HCT116 (cell line): ENCODE measurements around the gene SRSF2. TPM values are rescaled to one million over a fixed set of nuclear protein-coding genes. Genes with fewer than 3 reads are reported as not detected.
A peak's percentile ranks its signal among the peaks of the same experiment; 100 is the strongest.

Experiments
- ATAC-seq: fragments of 200-7000 bp; cut with Tn5 transposase; 2 replicates; pipeline ENCODE4 v1.9.1; 2020; ENCODE audit warnings: mild to moderate bottlenecking, moderate library complexity
- BruUV-seq: library from RNA; stranded (reverse); fragments of 400-500 nt; replicated peaks from 2 replicates; lab custom pipeline; 2021; lab: Mats Ljungman, UMichigan
- CTCF ChIA-PET: fragments of 300-600 bp; sonication (Branson Sonifier 250); formaldehyde crosslinking; loops from one replicate; lab custom pipeline; 2021; ENCODE audit warnings: antibody characterized with exemption; lab: Charles Lee
- POLR2A ChIA-PET: fragments of 300-600, 350-600 bp; sonication (Branson Sonifier 250); formaldehyde crosslinking; loops from one replicate; lab custom pipeline; 2021; ENCODE audit warnings: antibody characterized with exemption; lab: Charles Lee
- RAD21 ChIA-PET, 2 experiments: fragments of 300-600 bp; sonication (Branson Sonifier 250); formaldehyde crosslinking; loops; one replicate each; lab custom pipeline; 2023; ENCODE audit warnings: low total read pairs in 2 of 2; ENCODE audit not compliant: uncharacterized antibody in 2 of 2, unreplicated experiment in 2 of 2, low non-redundant PET in 1 of 2; lab: Charles Lee
- DNase-seq: peaks from one replicate; pipeline ENCODE4 v3.0.0-alpha.2; 2010; ENCODE audit warnings: low read depth, low spot score
- H2AFZ ChIP-seq: fragments of 200-600 bp; shearing (Covaris generic), sonication (generic); 2 replicates; pipeline ENCODE4 v1.6.1; 2017; ENCODE audit warnings: low read depth, mixed run types, mixed read lengths, antibody characterized with exemption, low read length; ENCODE audit not compliant: poor library complexity, severe bottlenecking
- H3K27ac ChIP-seq: 2 replicates; pipeline ENCODE4 v1.5.1; 2012; ENCODE audit warnings: low read depth, low read length
- H3K27me3 ChIP-seq: fragments of 200-600 bp; sonication (generic); 2 replicates; pipeline ENCODE4 v1.6.1; 2016; ENCODE audit warnings: mixed run types, low read length, mixed read lengths; ENCODE audit not compliant: insufficient read depth
- H3K36me3 ChIP-seq, 2 experiments: fragments of 200-500 bp in 1 of 2; fragments of 200-600 bp in 1 of 2; sonication (Bioruptor generic) in 1 of 2; sonication (generic) in 1 of 2; 2 replicates each; pipeline versions ENCODE4 v1.5.1 to v1.6.1; 2014 to 2016; ENCODE audit warnings: low read length in 2 of 2, inconsistent platforms in 1 of 2, mixed read lengths in 1 of 2, mixed run types in 1 of 2; ENCODE audit not compliant: insufficient read depth in 2 of 2, control insufficient read depth in 1 of 2
- H3K4me1 ChIP-seq, 2 experiments: fragments of 200-600 bp in 1 of 2; sonication (generic) in 1 of 2; 2 replicates each; pipeline versions ENCODE4 v1.5.1 to v1.6.1; 2012 to 2017; ENCODE audit warnings: low read length in 2 of 2, inconsistent platforms in 1 of 2, mild to moderate bottlenecking in 1 of 2, mixed read lengths in 1 of 2, mixed run types in 1 of 2, moderate library complexity in 1 of 2; ENCODE audit not compliant: insufficient read depth in 2 of 2, control insufficient read depth in 1 of 2
- H3K4me2 ChIP-seq: fragments of 200-600 bp; sonication (generic); 2 replicates; pipeline ENCODE4 v1.6.1; 2017; ENCODE audit warnings: mixed run types, low read length, mixed read lengths
- H3K4me3 ChIP-seq, 2 experiments: fragments of 200-600 bp in 1 of 2; sonication (generic) in 1 of 2; replicated peaks in 1 of 2; 2 replicates each; pipeline ENCODE4 v1.5.1; 2011 to 2016; ENCODE audit warnings: low read length in 2 of 2, control low read depth in 1 of 2, low read depth in 1 of 2, mild to moderate bottlenecking in 1 of 2, mixed read lengths in 1 of 2, mixed run types in 1 of 2
- H3K79me2 ChIP-seq: fragments of 200-600 bp; sonication (generic); 2 replicates; pipeline ENCODE4 v1.6.1; 2017; ENCODE audit warnings: mild to moderate bottlenecking, mixed run types, low read length, moderate library complexity, mixed read lengths; ENCODE audit not compliant: insufficient read depth
- H3K9ac ChIP-seq: fragments of 200-600 bp; sonication (generic); 2 replicates; pipeline ENCODE4 v1.6.1; 2016; ENCODE audit warnings: low read length, mixed read lengths
- H3K9me2 ChIP-seq: fragments of 200-600 bp; sonication (generic), shearing (Covaris generic); 2 replicates; pipeline ENCODE4 v1.6.1; 2017; ENCODE audit warnings: mixed run types, mild to moderate bottlenecking, moderate library complexity; ENCODE audit not compliant: insufficient read depth
- H3K9me3 ChIP-seq, 2 experiments: fragments of 200-500 bp in 1 of 2; fragments of 200-600 bp in 1 of 2; sonication (Bioruptor generic) in 1 of 2; sonication (generic) in 1 of 2; 2 replicates each; pipeline ENCODE4 v1.6.1; 2014 to 2017; ENCODE audit warnings: low read length in 2 of 2, mixed read lengths in 2 of 2, inconsistent platforms in 1 of 2, low read depth in 1 of 2, mild to moderate bottlenecking in 1 of 2, mixed run types in 1 of 2, moderate library complexity in 1 of 2; ENCODE audit not compliant: control insufficient read depth in 1 of 2, insufficient read depth in 1 of 2
- H4K20me1 ChIP-seq: fragments of 200-600 bp; sonication (generic), shearing (Covaris generic); 2 replicates; pipeline ENCODE4 v1.6.1; 2017; ENCODE audit warnings: mixed run types, mild to moderate bottlenecking, moderate library complexity; ENCODE audit not compliant: insufficient read depth
- CEBPB ChIP-seq: IDR thresholded peaks from 2 replicates; pipeline ENCODE4 v1.6.1; 2012; ENCODE audit warnings: low read depth
- EZH2phosphoT487 ChIP-seq: fragments of 200-600 bp; IDR thresholded peaks from 2 replicates; pipeline ENCODE4 v1.6.1; 2018; ENCODE audit warnings: antibody characterized with exemption, borderline replicate concordance
- JUND ChIP-seq: IDR thresholded peaks from 2 replicates; pipeline ENCODE4 v1.6.1; 2012
- POLR2AphosphoS5 ChIP-seq: IDR thresholded peaks from 2 replicates; pipeline ENCODE4 v1.6.1; 2011; ENCODE audit warnings: mild to moderate bottlenecking, low read depth, low read length, moderate library complexity
- intact Hi-C: fragments of 100-400 bp; cut with micrococcal nuclease; formaldehyde crosslinking; loops from 2 replicates; pipeline ENCODE4 v1.10.0; 2022
- total RNA-seq: library from RNA; stranded (reverse); gene quantifications from one replicate; pipeline ENCODE4 v1.2.1, GENCODE V29; 2021; ENCODE audit not compliant: unreplicated experiment
- TF ChIP-seq, protein P1 (sequence below): IDR thresholded peaks from 2 replicates; pipeline ENCODE4 v1.6.1; 2012; ENCODE audit warnings: low read depth
- TF ChIP-seq, protein P2 (sequence below): IDR thresholded peaks from 2 replicates; pipeline ENCODE4 v1.6.1; 2011; ENCODE audit warnings: mild to moderate bottlenecking, low read length, moderate library complexity; ENCODE audit not compliant: insufficient replicate concordance; ENCODE audit errors: extremely low read depth

The SRSF2 gene
- total RNA-seq, 1 experiment from 2014 or later = 422 TPM

GRCh38 chr17:76687298-76688164 lies 49.6 kb downstream of the SRSF2 start:
- Histone ChIP-seq H3K36me3 (0 out of 4 replicates have a peak, but pooled peaks cover 0 to 2% of the 10 kb centered on the region in 2 experiments), H3K27me3 (no peaks in the 10 kb centered on the region), H3K27ac (peak overlapping the region; percentile 62), H3K4me3 (peak overlapping the region in 1 of 2 experiments; percentile 44; a peak in 1 of 4 replicates), H2AFZ (no peak overlapping the region), H3K4me1 (peaks cover 22 to 24% of the 10 kb centered on the region in 2 experiments), H3K79me2 (no peaks in the 10 kb centered on the region), H4K20me1 (no peaks in the 10 kb centered on the region), H3K4me2 (peak overlapping the region; percentile 81), H3K9me2 (no peaks in the 10 kb centered on the region), H3K9me3 (no peaks in the 10 kb centered on the region), H3K9ac (0 out of 2 replicates have a peak overlapping the region, but pooled peaks have one; percentile 39)
- RAD21 ChIA-PET = no interaction called here
- ATAC-seq = no peak
- CTCF ChIA-PET = interaction anchor here (1.2 kb wide), 1 partner anchor 63 kb away, joined by 4 read pairs; no protein-coding TSS in a partner anchor
- intact Hi-C loops = no loop called here
- DNase-seq = no peak
- BruUV-seq = no TSS peak
- TF ChIP-seq, protein P1, sequence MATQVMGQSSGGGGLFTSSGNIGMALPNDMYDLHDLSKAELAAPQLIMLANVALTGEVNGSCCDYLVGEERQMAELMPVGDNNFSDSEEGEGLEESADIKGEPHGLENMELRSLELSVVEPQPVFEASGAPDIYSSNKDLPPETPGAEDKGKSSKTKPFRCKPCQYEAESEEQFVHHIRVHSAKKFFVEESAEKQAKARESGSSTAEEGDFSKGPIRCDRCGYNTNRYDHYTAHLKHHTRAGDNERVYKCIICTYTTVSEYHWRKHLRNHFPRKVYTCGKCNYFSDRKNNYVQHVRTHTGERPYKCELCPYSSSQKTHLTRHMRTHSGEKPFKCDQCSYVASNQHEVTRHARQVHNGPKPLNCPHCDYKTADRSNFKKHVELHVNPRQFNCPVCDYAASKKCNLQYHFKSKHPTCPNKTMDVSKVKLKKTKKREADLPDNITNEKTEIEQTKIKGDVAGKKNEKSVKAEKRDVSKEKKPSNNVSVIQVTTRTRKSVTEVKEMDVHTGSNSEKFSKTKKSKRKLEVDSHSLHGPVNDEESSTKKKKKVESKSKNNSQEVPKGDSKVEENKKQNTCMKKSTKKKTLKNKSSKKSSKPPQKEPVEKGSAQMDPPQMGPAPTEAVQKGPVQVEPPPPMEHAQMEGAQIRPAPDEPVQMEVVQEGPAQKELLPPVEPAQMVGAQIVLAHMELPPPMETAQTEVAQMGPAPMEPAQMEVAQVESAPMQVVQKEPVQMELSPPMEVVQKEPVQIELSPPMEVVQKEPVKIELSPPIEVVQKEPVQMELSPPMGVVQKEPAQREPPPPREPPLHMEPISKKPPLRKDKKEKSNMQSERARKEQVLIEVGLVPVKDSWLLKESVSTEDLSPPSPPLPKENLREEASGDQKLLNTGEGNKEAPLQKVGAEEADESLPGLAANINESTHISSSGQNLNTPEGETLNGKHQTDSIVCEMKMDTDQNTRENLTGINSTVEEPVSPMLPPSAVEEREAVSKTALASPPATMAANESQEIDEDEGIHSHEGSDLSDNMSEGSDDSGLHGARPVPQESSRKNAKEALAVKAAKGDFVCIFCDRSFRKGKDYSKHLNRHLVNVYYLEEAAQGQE = no peak
- TF ChIP-seq POLR2AphosphoS5 = no peak
- TF ChIP-seq EZH2phosphoT487 = no peak
- TF ChIP-seq JUND = no peak
- no peak for TF ChIP-seq CEBPB
- TF ChIP-seq, protein P2, sequence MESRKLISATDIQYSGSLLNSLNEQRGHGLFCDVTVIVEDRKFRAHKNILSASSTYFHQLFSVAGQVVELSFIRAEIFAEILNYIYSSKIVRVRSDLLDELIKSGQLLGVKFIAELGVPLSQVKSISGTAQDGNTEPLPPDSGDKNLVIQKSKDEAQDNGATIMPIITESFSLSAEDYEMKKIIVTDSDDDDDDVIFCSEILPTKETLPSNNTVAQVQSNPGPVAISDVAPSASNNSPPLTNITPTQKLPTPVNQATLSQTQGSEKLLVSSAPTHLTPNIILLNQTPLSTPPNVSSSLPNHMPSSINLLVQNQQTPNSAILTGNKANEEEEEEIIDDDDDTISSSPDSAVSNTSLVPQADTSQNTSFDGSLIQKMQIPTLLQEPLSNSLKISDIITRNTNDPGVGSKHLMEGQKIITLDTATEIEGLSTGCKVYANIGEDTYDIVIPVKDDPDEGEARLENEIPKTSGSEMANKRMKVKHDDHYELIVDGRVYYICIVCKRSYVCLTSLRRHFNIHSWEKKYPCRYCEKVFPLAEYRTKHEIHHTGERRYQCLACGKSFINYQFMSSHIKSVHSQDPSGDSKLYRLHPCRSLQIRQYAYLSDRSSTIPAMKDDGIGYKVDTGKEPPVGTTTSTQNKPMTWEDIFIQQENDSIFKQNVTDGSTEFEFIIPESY = no peak
- POLR2A ChIA-PET = interaction anchor here (1.2 kb wide), 1 partner anchor 16 kb away, joined by 4 read pairs; no protein-coding TSS in a partner anchor
